COLO668 (cell line): ENCODE data around the gene ACSM6.
"Not testable (repeated sequence)": the region's sequence is repeated elsewhere in the genome, so short reads cannot be mapped to it uniquely, and the experiment has no call there.

Source experiments
- DNase-seq: peaks from one replicate; lab custom pipeline; 2025; ENCODE audit not compliant: unreplicated experiment; lab: John Stamatoyannopoulos, UW

The ACSM6 gene, protein sequence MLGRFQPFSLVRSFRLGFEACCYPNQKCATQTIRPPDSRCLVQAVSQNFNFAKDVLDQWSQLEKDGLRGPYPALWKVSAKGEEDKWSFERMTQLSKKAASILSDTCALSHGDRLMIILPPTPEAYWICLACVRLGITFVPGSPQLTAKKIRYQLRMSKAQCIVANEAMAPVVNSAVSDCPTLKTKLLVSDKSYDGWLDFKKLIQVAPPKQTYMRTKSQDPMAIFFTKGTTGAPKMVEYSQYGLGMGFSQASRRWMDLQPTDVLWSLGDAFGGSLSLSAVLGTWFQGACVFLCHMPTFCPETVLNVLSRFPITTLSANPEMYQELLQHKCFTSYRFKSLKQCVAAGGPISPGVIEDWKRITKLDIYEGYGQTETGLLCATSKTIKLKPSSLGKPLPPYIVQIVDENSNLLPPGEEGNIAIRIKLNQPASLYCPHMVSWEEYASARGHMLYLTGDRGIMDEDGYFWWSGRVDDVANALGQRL

GRCh38 chr10:95193944-95194343 lies at the start of gene ACSM6:
Gene ACSM6, plus strand, starts transcription at chr10:95194238. Its CDS starts 248 bp downstream, at chr10:95194486.
- no peak for DNase-seq

- DNase-seq: no peak
These were observed 25.3 kb upstream of the ACSM6 start for GRCh38 chr10:95168694-95169093.

DNA sequence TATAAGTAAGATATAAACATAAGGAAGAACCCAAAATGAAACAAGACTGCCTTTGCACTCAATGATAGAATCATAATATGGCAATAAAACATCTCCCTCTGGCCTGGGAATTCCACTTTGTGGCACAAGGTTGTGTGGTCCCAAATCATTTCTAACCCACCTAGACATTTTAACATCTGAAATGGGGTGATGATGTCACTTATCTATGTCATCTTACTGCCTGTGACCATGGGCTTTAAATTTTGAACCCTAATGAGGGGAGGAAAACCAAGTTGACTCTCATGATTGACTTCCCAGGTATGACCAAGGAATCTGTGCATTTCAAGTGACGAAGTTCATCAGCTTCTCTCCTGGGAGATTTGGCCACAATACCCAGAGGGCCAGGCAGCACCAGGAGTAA lies 24.5 kb upstream of the ACSM6 start:
- no peak for DNase-seq

- DNase-seq: no peak
These were observed 23.2 kb upstream of the ACSM6 start for GRCh38 chr10:95170790-95171189.

- DNase-seq: no peak
These were observed 22.7 kb upstream of the ACSM6 start for GRCh38 chr10:95171336-95171735.

DNA sequence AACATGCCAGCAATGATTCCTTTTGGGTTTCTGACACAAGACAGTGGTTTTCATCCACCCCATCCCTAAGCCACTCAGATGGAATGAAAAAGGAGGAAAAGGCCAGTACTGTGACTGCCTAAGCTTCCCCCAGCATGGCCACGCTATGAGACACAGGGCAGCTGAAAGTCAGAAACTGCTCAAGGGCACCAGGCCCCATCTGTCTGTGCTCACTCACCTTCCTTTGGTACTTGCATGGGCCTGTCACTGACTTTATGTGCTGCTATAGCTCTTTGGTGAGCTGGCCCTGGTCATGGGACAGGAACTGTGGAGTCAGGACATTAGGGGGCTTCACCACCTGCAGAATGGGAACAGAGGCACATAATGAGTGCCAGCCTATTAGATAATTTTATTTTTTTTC lies 21.2 kb upstream of the ACSM6 start:
- no peak for DNase-seq

DNA sequence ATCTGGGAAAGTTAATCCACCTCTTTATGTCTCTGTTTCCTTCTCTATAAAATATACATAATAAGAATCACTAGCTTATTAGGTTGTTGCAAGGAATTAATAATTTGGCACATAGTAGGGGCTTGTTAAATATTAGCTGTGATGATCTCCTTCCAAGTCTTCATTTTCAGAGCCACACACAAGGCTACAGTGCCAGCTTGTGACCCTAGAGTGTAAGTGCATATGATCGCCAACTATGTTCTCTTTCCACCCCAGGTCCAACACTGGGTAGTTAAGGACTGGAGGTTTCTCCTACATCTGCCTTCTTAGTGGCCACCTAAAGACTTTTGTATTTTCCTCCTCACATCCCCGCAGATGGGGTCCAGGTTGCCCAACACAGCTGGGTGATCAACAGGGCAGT lies 17.9 kb upstream of the ACSM6 start:
- no peak for DNase-seq

DNA sequence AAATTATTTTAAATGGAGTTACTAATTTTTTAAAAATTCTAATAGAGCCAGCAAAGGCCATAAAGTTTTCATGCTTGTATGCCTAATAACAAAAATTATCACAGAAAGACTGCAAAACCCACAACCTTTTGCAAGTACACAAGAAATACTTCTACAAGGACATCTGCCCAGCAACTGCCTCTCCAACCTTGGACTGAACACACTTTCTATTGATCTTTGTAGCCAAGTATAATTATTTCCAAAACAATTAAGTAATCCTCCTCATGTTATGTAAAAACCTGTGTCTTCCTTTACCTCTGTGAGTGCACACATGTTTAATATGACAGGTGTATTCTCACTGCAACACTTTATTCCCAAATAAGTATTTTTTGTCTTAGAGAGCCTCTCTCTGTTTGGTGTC lies 16.6 kb upstream of the ACSM6 start:
- DNase-seq: no peak

DNA sequence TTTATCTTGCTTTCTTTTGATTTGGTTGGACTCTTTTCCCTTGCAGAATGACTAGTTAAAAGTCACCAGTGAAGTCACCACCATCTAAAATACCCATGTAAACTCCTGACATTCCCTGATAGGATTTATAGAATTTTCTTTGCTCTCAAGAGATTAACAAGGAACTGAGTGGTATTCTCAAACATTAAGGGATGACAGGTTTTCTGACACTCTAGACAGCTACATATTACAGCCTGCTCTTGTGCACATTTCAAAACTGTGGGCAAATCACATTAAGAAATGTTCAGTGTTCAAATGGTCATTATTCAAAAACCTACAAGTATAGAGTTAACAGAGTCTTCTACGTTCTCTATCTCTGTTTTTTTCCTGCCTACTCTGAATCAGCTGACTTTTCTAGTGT lies 15.8 kb upstream of the ACSM6 start:
- DNase-seq: no peak

GRCh38 chr10:95178797-95179196 lies 15.2 kb upstream of the ACSM6 start:
- DNase-seq: no peak

DNA sequence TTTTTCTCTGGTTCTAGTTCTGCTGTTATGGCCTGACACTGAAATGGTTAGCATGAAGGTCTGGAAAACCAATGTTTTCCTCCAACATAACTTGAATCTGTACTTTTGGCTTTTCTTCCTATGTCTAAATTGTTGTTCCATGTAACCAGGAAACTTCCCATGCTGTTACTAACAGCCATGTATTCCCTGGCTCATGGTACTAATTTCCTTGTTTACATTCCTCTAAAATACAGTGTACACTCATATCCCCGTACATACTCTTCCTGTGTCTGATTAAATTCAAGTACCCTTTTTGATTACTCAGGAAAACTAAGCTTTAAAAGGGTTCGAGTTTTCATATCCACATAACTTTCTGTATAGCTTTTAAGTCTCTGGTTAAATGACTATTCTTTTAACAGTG lies 12.3 kb upstream of the ACSM6 start:
- no peak for DNase-seq

- DNase-seq: peak; percentile 89
These were observed 10.5 kb upstream of the ACSM6 start for GRCh38 chr10:95183271-95184230.

DNA sequence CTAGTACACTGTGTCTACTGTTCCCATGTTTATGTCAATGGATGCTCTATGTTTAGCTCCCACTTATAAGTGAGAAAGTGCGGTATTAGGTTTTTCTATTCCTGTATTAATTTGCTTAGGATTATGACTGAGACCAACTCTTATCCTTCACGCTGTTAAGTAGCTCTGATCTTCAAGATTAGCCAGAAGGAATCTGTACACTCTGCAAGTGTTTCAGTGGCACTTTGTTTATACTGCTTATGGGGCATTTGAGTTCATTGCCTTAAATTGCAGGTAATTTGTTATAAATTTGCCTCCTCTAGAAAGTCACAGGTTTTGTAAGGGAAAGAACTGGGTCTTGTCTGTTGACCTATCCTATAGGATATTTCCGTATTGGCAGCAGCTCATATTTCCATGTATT lies 6.4 kb upstream of the ACSM6 start:
- no peak for DNase-seq

DNA sequence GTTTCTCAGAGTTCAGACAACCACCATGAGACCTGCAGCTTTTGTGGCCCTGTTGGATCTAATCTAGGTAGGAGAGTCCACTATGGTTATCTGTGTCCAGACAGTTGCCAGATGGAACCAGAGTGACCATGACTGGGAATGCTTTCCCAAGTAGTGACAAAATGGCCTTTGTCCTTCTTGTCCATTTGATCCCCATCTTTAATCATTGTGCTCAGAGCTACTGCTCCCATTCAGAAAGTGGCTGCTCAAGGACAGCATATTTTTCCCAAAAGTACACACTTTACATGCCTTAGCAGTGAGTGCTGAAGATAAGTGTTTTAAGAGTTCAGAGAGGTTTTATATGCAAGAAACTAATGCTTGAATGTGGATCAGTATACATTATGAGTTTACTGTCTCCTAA lies 5.4 kb upstream of the ACSM6 start:
- DNase-seq: no peak

GRCh38 chr10:95196046-95196445 lies 2.0 kb downstream of the ACSM6 start:
- DNase-seq: no peak

DNA sequence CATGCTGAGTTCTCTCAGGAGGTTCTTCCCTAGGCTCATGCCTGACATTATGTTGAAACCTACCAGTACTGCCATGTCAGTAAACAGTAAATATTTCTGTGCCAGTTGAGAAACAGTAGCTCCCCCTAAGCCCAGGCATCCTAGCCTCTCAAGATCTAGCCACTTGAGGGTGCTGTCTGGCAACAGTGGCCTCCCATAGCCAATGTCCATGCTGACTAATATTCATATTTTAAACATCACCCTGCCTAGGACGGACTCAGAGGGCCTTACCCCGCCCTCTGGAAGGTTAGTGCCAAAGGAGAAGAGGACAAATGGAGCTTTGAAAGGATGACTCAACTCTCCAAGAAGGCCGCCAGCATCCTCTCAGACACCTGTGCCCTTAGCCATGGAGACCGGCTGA lies 7.7 kb downstream of the ACSM6 start:
- DNase-seq: no peak

DNA sequence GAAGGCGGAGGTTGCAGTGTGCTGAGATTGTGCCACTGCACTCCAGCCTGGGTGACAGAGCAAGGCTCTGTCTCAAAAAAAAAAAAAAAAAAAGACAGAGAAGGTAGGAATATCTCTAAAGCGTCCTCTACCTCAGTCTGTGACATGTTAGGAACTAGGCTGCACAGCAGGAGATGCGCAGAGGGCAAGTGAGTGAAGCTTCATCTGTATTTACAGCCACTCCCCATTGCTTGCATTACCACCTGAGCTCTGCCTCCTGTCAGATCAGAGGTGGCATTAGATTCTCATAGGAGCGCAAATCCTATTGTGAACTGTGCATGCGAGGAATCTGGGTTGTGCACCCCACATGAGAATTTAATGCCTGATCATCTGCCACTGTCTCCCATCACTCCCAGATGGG lies 8.8 kb downstream of the ACSM6 start:
- DNase-seq: not testable (repeated sequence)

DNA sequence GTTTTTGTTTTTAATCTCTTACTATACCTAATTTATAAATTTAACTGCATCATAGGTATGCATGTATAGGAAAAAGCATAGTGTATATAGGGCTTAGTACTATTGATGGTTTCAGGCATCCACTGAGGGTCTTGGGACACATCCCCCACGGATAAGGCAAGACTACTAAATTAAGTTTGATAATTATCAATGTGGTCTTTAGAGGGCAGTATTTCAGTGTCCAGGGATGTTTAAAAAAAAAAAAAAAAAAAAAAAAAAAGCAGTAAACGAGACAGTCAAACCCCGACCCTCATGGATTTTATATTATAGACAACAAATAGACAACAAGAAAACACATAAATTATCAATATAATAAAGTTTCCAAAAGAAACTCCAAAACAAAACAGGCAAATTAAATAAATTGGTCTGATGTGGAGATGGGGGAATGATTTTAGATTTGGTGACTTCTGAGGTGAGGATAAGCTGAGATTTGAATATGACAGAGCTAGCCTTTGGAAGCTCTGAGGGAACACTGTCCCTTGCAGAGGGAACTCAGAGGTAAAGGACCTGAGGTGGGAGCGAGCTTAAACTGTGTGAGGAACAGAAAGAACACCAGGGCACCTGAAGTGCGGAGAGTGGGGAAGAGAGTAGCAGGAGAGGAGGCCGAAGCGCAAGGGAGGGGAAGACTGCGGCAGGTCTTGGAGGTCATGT lies 14.8 kb downstream of the ACSM6 start:
- DNase-seq: no peak

DNA sequence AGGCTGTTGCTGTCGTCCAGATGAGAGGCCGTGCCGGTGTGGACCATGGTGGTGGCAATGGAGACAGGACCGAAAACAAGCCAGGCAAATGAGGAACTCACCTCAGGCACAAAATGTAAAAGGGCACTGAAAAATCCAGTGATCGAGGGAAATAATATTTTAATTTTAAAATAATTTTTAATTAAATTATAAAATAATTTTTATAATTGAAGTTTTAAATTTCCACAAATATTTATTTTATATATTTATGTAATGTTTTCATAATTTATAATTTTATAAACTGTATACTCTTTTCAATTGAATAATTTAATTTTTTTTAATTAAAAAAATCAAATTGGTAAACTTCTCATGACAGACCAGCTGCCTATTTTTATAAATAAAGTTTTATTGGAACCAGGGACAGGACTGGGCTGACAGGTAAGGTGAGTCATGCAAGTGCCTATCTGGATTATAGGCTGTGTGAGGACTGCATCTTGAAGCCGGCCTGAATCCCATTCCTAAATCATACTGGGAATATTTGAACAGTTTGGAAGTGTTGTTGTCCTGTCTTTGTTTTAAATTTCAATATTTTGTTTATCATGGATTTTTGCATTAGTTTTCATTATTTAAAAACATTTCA lies 15.6 kb downstream of the ACSM6 start:
- DNase-seq: no peak

DNA sequence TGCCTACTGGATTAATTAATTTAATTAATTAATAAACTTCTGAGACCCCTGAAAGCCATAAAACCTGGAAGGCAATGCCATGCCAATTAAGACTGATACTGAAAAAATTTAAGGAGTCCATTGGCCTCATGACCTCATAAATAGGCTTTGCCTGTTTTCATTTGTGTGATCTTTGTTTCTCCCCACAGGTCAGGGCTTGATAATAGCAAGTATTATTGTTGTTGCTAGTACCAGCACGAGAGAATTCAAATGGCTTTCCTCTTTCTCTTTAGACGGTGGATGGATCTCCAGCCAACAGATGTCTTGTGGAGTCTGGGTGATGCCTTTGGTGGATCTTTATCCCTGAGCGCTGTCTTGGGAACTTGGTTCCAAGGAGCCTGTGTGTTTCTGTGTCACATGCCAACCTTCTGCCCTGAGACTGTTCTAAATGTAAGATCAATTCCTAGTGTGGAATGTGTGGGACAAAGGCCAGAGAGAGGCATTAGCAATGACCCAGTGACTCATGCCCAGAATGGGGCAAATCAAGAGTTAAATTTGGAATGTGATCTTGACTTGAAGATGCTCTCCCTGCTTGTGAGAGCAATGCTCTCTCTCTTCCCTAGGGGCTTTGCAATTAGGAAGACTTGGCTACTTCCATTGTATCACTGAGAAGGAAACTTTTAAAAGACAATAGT lies 17.7 kb downstream of the ACSM6 start:
- DNase-seq: no peak
